Brain microvascular endothelial cell (primary cell): Measurements from ENCODE around the gene MAMDC2.

Experiments used
- DNase-seq: peaks from one replicate; pipeline ENCODE4 v3.0.0-alpha.2; 2020
- H3K27ac ChIP-seq: fragments of 250-450 bp; sonication (Bioruptor Pico); 2 replicates; pipeline ENCODE4 v1.5.1; 2020; ENCODE audit warnings: mild to moderate bottlenecking, moderate library complexity
- H3K27me3 ChIP-seq: fragments of 250-450 bp; sonication (Bioruptor Pico); replicated peaks from 2 replicates; pipeline ENCODE4 v1.5.1; 2020; ENCODE audit warnings: mild to moderate bottlenecking
- H3K36me3 ChIP-seq: fragments of 250-450 bp; sonication (Bioruptor Pico); replicated peaks from 2 replicates; pipeline ENCODE4 v1.5.1; 2020; ENCODE audit warnings: mild to moderate bottlenecking
- H3K4me3 ChIP-seq: 2 replicates; pipeline ENCODE4 v1.5.1; 2011; ENCODE audit warnings: low read depth, mild to moderate bottlenecking, control low read depth, low read length, moderate library complexity
- CTCF ChIP-seq: IDR thresholded peaks from 2 replicates; pipeline ENCODE4 v1.5.1; 2011; ENCODE audit warnings: low read depth, mild to moderate bottlenecking, moderate library complexity, low read length, control low read depth, inconsistent platforms; ENCODE audit errors: missing control alignments
- in situ Hi-C: cut with HindIII; loops from 2 replicates; pipeline ENCODE4 v1.10.0; 2017; ENCODE audit warnings: low sequenced_read_pairs, low pct_ligation_motif_present

MAMDC2 gene

GRCh38 chr9:70054521-70054920 lies 10.9 kb downstream of the MAMDC2 start:
- no peak overlapping the region for H3K4me3 ChIP-seq
- TF ChIP-seq CTCF, result no peak

GRCh38 chr9:70055406-70056210 lies 12.0 kb downstream of the MAMDC2 start:
- Histone ChIP-seq H3K27ac (no peak overlapping the region), H3K27me3 (no peaks in the 10 kb centered on the region), H3K36me3 (no peaks in the 10 kb centered on the region), H3K4me3 (no peak overlapping the region)
- in situ Hi-C loops, result no loop called here
- DNase-seq, result no peak
- no peak for TF ChIP-seq CTCF

More at GRCh38 chr9:70054521-70054920, 10.9 kb downstream of the MAMDC2 start:
- in situ Hi-C loops, result no loop called here
- Histone ChIP-seq H3K36me3 (no peaks in the 10 kb centered on the region), H3K27me3 (no peaks in the 10 kb centered on the region), H3K27ac (no peak overlapping the region)
- DNase-seq, result no peak

GRCh38 chr9:70056211-70056944 lies 12.7 kb downstream of the MAMDC2 start:
- Histone ChIP-seq H3K4me3 (no peak overlapping the region), H3K27me3 (no peaks in the 10 kb centered on the region), H3K36me3 (no peaks in the 10 kb centered on the region), H3K27ac (no peak overlapping the region)
- in situ Hi-C loops, result no loop called here
- DNase-seq, result no peak
- no peak for TF ChIP-seq CTCF

GRCh38 chr9:70058569-70059116 lies 15.0 kb downstream of the MAMDC2 start:
- DNase-seq, result no peak
- no peak overlapping the region for H3K27ac ChIP-seq
- in situ Hi-C loops, result no loop called here
- H3K36me3 ChIP-seq, result no peaks in the 10 kb centered on the region
- H3K27me3 ChIP-seq, result no peaks in the 10 kb centered on the region
- no peak overlapping the region for H3K4me3 ChIP-seq
- no peak for TF ChIP-seq CTCF

GRCh38 chr9:70060148-70060882 lies 16.7 kb downstream of the MAMDC2 start:
- Histone ChIP-seq H3K36me3 (no peaks in the 10 kb centered on the region), H3K27me3 (no peaks in the 10 kb centered on the region), H3K27ac (no peak overlapping the region), H3K4me3 (no peak overlapping the region)
- no peak for TF ChIP-seq CTCF
- in situ Hi-C loops, result no loop called here
- no peak for DNase-seq
